Tibial nerve (tissue), 3 donors: ENCODE data around the gene ARHGAP15.

Experiments
- POLR2A ChIP-seq, 2 donors: fragments of 450-650 bp; IDR thresholded peaks; one replicate each; pipeline ENCODE4 v1.6.1; 2017; ENCODE audit warnings: antibody characterized with exemption in 2 of 2, mild to moderate bottlenecking in 2 of 2, moderate library complexity in 2 of 2
- TF ChIP-seq, protein P1 (sequence below), 5 experiments: fragments of 200-600 bp in 3 of 5; fragments of 450-650 bp in 2 of 5; sonication (generic) in 3 of 5; IDR thresholded peaks; one replicate each; pipeline ENCODE4 v1.5.1; 2016 to 2019; ENCODE audit warnings: antibody characterized with exemption in 5 of 5, mild to moderate bottlenecking in 3 of 5, moderate library complexity in 2 of 5

DNA sequence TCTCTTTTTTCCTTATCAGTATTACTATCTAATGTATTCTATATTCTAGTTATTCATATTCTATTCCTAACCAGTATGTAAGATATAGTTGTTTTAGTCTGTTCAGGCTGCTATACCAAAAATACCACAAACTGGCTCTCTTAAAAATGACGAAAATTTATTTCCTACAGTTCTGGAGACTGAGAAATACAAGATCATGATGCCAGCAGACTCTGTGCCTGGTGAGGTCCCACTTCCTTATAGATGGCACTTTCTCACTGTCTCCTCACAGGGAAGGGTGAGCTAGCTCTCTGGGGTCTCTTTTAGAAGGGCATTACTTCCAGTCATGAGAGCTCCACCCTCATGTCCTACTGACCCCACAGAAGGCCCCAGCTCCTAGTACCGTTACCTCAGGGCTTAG, 4.8 kb upstream of the ARHGAP15 start:
- TF ChIP-seq, protein P1, sequence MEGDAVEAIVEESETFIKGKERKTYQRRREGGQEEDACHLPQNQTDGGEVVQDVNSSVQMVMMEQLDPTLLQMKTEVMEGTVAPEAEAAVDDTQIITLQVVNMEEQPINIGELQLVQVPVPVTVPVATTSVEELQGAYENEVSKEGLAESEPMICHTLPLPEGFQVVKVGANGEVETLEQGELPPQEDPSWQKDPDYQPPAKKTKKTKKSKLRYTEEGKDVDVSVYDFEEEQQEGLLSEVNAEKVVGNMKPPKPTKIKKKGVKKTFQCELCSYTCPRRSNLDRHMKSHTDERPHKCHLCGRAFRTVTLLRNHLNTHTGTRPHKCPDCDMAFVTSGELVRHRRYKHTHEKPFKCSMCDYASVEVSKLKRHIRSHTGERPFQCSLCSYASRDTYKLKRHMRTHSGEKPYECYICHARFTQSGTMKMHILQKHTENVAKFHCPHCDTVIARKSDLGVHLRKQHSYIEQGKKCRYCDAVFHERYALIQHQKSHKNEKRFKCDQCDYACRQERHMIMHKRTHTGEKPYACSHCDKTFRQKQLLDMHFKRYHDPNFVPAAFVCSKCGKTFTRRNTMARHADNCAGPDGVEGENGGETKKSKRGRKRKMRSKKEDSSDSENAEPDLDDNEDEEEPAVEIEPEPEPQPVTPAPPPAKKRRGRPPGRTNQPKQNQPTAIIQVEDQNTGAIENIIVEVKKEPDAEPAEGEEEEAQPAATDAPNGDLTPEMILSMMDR (IDR thresholded peaks at IDR 0.05): no peak
- no peak for TF ChIP-seq POLR2A (IDR thresholded peaks at IDR 0.05)
